ENCODE data around the gene GADD45GIP1. TPM values are rescaled to one million over a fixed set of nuclear protein-coding genes. Genes with fewer than 3 reads are reported as not detected.
A peak's percentile ranks its signal among the peaks of the same experiment; 100 is the strongest.

GADD45GIP1 gene
- total RNA-seq, 1 donor, result 15.2 TPM

DNA sequence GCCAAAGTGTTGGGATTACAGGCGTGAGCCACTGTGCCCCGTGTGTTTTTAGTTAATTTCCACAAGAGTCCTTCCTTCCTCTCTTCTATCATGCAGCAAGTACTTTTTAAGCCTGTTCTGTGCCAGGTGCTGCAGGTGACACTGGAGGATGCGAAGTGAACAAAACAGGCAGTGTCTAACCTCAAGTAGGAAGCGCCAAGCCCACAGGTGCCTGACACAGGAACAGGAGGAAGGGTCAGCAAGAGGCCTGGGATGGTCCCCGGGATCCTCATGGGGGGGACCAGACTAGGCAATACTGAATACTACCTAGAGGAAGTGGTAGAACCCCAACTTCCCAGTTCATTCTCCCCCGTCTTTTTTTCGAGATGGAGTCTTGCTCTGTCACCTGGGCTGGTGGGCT, 20.4 kb downstream of the GADD45GIP1 start:
- Histone ChIP-seq H4K20me1 (ENCODE audit: insufficient read depth, low read length) (peaks cover 38% of the 10 kb centered on the region), H3K27me3 (ENCODE audit: insufficient read depth, low read length) (no peaks in the 10 kb centered on the region), H3K79me2 (ENCODE audit: insufficient read depth, low read length) (peaks cover 54% of the 10 kb centered on the region), H2AFZ (ENCODE audit: low read length) (no peak overlapping the region), H3K4me3 (ENCODE audit: insufficient read depth, low read length) (no peak overlapping the region), H3K27ac (ENCODE audit: low read depth, low read length) (no peak overlapping the region), H3K4me1 (ENCODE audit: insufficient read depth, low read length) (peaks cover 34% of the 10 kb centered on the region), H3K9me3 (ENCODE audit: low read depth, low read length) (no peaks in the 10 kb centered on the region), H3K4me2 (ENCODE audit: insufficient read depth, low read length) (no peak overlapping the region), H3K36me3 (ENCODE audit: insufficient read depth, low read length) (peaks cover 23% of the 10 kb centered on the region)
- TF ChIP-seq CTCF (IDR thresholded peaks at IDR 0.05; ENCODE audit: extremely low read depth, low read depth, low read length), result no peak
- no peak for DNase-seq (ENCODE audit: insufficient read length, low spot score, missing footprints)

GRCh38 chr19:12935071-12935470, 22.0 kb downstream of the GADD45GIP1 start:
- H3K79me2 ChIP-seq (ENCODE audit: insufficient read depth, low read length), result peaks cover 53% of the 10 kb centered on the region
- H3K36me3 ChIP-seq (ENCODE audit: insufficient read depth, low read length), result peaks cover 10% of the 10 kb centered on the region
- no peak for DNase-seq (ENCODE audit: insufficient read length, low spot score, missing footprints)
- H3K4me1 ChIP-seq (ENCODE audit: insufficient read depth, low read length), result peaks cover 25% of the 10 kb centered on the region
- H2AFZ ChIP-seq (ENCODE audit: low read length), result no peak overlapping the region
- no peak overlapping the region for H3K27ac ChIP-seq (ENCODE audit: low read depth, low read length)
- H3K4me2 ChIP-seq (ENCODE audit: insufficient read depth, low read length), result no peak overlapping the region
- H3K27me3 ChIP-seq (ENCODE audit: insufficient read depth, low read length), result no peaks in the 10 kb centered on the region
- no peak overlapping the region for H3K4me3 ChIP-seq (ENCODE audit: insufficient read depth, low read length)
- no peak for TF ChIP-seq CTCF (IDR thresholded peaks at IDR 0.05; ENCODE audit: extremely low read depth, low read depth, low read length)
- peaks cover 29% of the 10 kb centered on the region for H4K20me1 ChIP-seq (ENCODE audit: insufficient read depth, low read length)
- no peaks in the 10 kb centered on the region for H3K9me3 ChIP-seq (ENCODE audit: low read depth, low read length)

DNA sequence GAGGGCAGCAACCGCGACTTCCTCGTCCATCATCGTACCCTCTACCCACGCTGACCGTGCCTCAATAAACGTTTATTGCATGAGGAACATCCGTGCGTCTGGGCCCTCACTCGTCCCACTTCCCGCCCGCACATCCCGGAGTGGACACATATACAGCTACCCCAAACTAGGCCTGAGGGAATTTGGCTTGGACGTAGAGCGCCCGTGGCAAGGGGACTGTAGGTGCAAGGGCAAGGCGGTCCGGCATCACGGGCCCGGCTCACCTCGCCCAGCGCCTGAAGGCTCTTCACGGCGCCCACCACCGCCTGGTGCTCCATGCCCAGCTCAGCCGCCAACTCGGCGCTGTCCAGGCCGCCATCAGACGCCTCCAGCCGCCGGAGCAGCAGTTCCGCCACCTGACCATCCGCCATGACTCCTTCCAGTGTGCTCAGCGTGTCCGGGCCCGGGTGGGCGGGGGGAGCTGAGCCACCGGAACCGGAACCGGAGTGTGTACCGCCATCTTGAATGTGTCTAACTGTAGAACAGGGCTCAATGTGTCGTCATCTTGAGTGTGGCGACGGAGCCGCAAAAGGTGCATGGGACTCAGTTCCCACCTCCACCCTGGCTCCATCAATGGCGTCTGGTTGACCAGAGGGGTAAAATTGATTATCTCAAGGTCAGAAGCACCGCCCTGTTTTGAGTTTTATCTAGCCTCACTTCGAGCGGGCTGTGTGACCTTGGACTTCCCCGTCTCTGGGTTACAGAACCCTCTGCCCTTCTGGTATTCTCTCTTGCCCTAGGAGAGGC, 23.5 kb downstream of the GADD45GIP1 start, which contains the start of gene FARSA:
FARSA (minus strand) TSS at position 425 of the 786 bp plus-strand sequence; CDS start at position 410, 15 bp downstream.
- Histone ChIP-seq H3K4me3 (ENCODE audit: insufficient read depth, low read length) (peak within 1 kb of the TSS; percentile 98), H4K20me1 (ENCODE audit: insufficient read depth, low read length) (peaks cover 14% of the 10 kb centered on the region), H2AFZ (ENCODE audit: low read length) (peak within 1 kb of the TSS; percentile 98), H3K36me3 (ENCODE audit: insufficient read depth, low read length) (peaks cover 17% of the 10 kb centered on the region), H3K79me2 (ENCODE audit: insufficient read depth, low read length) (peaks cover 41% of the 10 kb centered on the region), H3K4me2 (ENCODE audit: insufficient read depth, low read length) (peak within 1 kb of the TSS; percentile 99), H3K4me1 (ENCODE audit: insufficient read depth, low read length) (peaks cover 18% of the 10 kb centered on the region), H3K27me3 (ENCODE audit: insufficient read depth, low read length) (no peaks in the 10 kb centered on the region), H3K27ac (ENCODE audit: low read depth, low read length) (peak within 1 kb of the TSS; percentile 83), H3K9me3 (ENCODE audit: low read depth, low read length) (no peaks in the 10 kb centered on the region)
- peak; percentile 97 for DNase-seq (ENCODE audit: insufficient read length, low spot score, missing footprints)
- no peak for TF ChIP-seq CTCF (IDR thresholded peaks at IDR 0.05; ENCODE audit: extremely low read depth, low read depth, low read length)

All from osteoblast (primary cell).